ENCODE data around the gene FNIP1. TPM values are rescaled to one million over a fixed set of nuclear protein-coding genes. Genes with fewer than 3 reads are reported as not detected.
"Not testable (repeated sequence)": the region's sequence is repeated elsewhere in the genome, so short reads cannot be mapped to it uniquely, and the experiment has no call there.

Gene FNIP1
- total RNA-seq, 1 experiment from 2014 or later = 29.4 TPM

- no peak for DNase-seq (ENCODE audit: low spot score)
Measured at GRCh38 chr5:131607903-131608540, 188.8 kb downstream of the FNIP1 start.

DNA sequence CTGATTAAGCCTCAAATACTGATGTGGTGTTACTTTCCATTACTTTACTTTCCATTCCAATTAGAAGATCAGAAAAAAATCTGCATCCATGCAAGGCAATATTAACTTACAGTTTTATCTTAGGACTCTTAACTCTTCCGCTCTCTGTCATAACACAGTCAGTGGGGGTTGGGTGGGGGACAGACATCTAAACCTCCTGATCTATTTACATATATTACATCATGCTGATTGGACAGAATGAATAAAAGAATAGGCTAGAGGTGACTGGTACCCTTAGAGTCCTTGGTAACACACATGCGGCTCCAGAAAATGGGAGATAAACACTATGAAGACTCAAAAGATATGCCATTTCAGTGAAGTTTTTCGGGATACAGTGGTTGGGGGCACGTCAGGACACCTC lies 189.4 kb downstream of the FNIP1 start:
- no peak for DNase-seq (ENCODE audit: low spot score)

DNA sequence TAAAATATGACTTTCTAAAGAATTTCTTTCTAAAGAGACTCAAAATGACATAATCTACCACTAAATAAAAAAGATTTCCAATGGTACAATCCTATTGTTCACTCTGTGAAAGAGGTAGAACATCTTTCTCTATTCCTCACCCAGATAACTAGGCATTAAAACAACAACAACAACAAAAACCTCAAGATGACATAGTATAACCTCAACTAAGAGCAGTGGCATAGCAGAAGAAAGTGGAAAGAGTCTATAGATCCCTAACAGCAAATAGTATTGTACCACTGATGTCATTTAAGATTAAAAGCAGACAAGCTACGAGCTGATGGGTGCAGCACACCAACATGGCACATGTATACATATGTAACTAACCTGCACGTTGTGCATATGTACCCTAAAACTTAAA lies 191.7 kb downstream of the FNIP1 start:
- no peak for DNase-seq (ENCODE audit: low spot score)

GRCh38 chr5:131595088-131596033 lies 201.5 kb downstream of the FNIP1 start:
- no peak for DNase-seq (ENCODE audit: low spot score)

GRCh38 chr5:131593921-131594320 lies 202.9 kb downstream of the FNIP1 start:
- no peak for DNase-seq (ENCODE audit: low spot score)

- DNase-seq (ENCODE audit: low spot score) = not testable (repeated sequence)
Measured at GRCh38 chr5:131593436-131593835, 203.4 kb downstream of the FNIP1 start.

Other genes with a start within 250 kb of the FNIP1 start
- 9.8 and 11.0 TPM in 2 replicates for gene RAPGEF6, start 161.8 kb downstream of the FNIP1 start, total RNA-seq (2014; rRNA removed; shearing (Covaris generic))
- gene MEIKIN, start 148.6 kb upstream of the FNIP1 start, total RNA-seq (2014; rRNA removed; shearing (Covaris generic)) = not detected in 2 replicates
- gene ACSL6, start 214.6 kb upstream of the FNIP1 start, total RNA-seq (2014; rRNA removed; shearing (Covaris generic)) = 0.43 and 0.46 TPM in 2 replicates